ENCODE data around the gene TBL1Y. TPM values are rescaled to one million over a fixed set of nuclear protein-coding genes. Genes with fewer than 3 reads are reported as not detected.

Gene TBL1Y
- total RNA-seq, 1 donor from 2014 or later, result 0.64 TPM

DNA sequence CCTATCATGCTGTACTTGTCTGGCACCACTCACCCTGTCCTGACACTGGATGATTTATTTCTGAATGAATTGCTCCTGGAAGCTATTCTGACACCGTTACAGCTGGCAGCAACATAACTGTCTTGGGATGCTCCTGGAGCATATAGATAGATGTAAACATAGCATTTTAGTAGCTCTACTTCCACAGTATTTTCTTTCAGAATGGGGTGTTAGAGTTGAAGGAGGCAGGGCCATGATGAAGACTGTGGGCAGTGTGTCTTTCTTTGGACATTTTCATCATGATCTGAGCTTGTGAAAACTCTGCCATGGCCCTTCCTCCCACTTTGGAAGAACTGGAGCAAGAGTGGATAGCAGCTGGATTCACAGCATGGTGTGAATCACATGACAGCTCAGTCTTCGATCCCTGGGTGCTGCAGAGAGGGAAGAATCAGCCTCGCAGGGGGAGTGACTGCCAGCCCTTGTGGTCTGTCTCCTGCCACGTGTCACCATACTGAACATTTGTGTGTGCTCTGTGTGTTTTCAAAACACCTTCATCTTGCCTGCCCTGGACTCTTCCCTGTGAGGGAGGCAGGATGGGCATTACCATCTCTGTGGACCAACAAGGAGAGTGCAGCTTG, 61.9 kb downstream of the TBL1Y start:
- H3K4me2 ChIP-seq (ENCODE audit: low read length), result no peak overlapping the region
- H3K27ac Mint-ChIP-seq (ENCODE audit: unreplicated experiment), result no peak overlapping the region
- H3K4me3 ChIP-seq (ENCODE audit: insufficient read depth, low read depth, low read length), result no peak overlapping the region
- FAIRE-seq (no peak), DNase-seq (ENCODE audit: low read depth) (no peak)
- no peaks in the 10 kb centered on the region for H3K9me3 Mint-ChIP-seq (ENCODE audit: unreplicated experiment)
- H3K27me3 Mint-ChIP-seq (ENCODE audit: low read depth, unreplicated experiment), result no peaks in the 10 kb centered on the region
- no peaks in the 10 kb centered on the region for H4K20me1 ChIP-seq (ENCODE audit: insufficient read depth, low read length)
- TF ChIP-seq CTCF (IDR thresholded peaks at IDR 0.05; ENCODE audit: insufficient read depth, low read depth, low read length) (no peak), EZH2 (IDR thresholded peaks at IDR 0.05; ENCODE audit: insufficient read depth, low read length) (no peak)
- H3K4me1 Mint-ChIP-seq (ENCODE audit: low read depth, unreplicated experiment), result peaks cover 2% of the 10 kb centered on the region
- no peaks in the 10 kb centered on the region for H3K79me2 ChIP-seq (ENCODE audit: insufficient read depth, low read length)
- H3K4me1 ChIP-seq (ENCODE audit: insufficient read depth, low read length), result no peaks in the 10 kb centered on the region
- H3K9ac ChIP-seq (ENCODE audit: low read length), result no peak overlapping the region
- no peaks in the 10 kb centered on the region for H3K36me3 Mint-ChIP-seq (ENCODE audit: low read depth, unreplicated experiment)
- H3K9me3 ChIP-seq (ENCODE audit: insufficient read depth, low read depth, low read length), result no peaks in the 10 kb centered on the region
- H3K4me3 Mint-ChIP-seq (ENCODE audit: unreplicated experiment), result no peak overlapping the region
- H3K27ac ChIP-seq (ENCODE audit: low read depth, low read length), result no peak overlapping the region
- no peaks in the 10 kb centered on the region for H3K36me3 ChIP-seq (ENCODE audit: insufficient read depth, low read length)
- no peaks in the 10 kb centered on the region for H3K27me3 ChIP-seq (ENCODE audit: insufficient read depth, low read length)
- no peak overlapping the region for H2AFZ ChIP-seq (ENCODE audit: low read depth, low read length)

GRCh38 chrY:6974971-6975370, 64.5 kb downstream of the TBL1Y start:
- H4K20me1 ChIP-seq (ENCODE audit: insufficient read depth, low read length), result no peaks in the 10 kb centered on the region
- no peaks in the 10 kb centered on the region for H3K36me3 Mint-ChIP-seq (ENCODE audit: low read depth, unreplicated experiment)
- H3K4me2 ChIP-seq (ENCODE audit: low read length), result no peak overlapping the region
- H2AFZ ChIP-seq (ENCODE audit: low read depth, low read length), result no peak overlapping the region
- peaks cover 4% of the 10 kb centered on the region for H3K4me1 Mint-ChIP-seq (ENCODE audit: low read depth, unreplicated experiment)
- TF ChIP-seq EZH2 (IDR thresholded peaks at IDR 0.05; ENCODE audit: insufficient read depth, low read length) (no peak), CTCF (IDR thresholded peaks at IDR 0.05; ENCODE audit: insufficient read depth, low read depth, low read length) (no peak)
- H3K36me3 ChIP-seq (ENCODE audit: insufficient read depth, low read length), result no peaks in the 10 kb centered on the region
- H3K4me1 ChIP-seq (ENCODE audit: insufficient read depth, low read length), result no peaks in the 10 kb centered on the region
- FAIRE-seq (no peak), DNase-seq (ENCODE audit: low read depth) (no peak)
- no peaks in the 10 kb centered on the region for H3K79me2 ChIP-seq (ENCODE audit: insufficient read depth, low read length)
- H3K27ac ChIP-seq (ENCODE audit: low read depth, low read length), result no peak overlapping the region
- no peak overlapping the region for H3K4me3 Mint-ChIP-seq (ENCODE audit: unreplicated experiment)
- no peaks in the 10 kb centered on the region for H3K27me3 Mint-ChIP-seq (ENCODE audit: low read depth, unreplicated experiment)
- no peaks in the 10 kb centered on the region for H3K9me3 ChIP-seq (ENCODE audit: insufficient read depth, low read depth, low read length)
- H3K9ac ChIP-seq (ENCODE audit: low read length), result no peak overlapping the region
- H3K9me3 Mint-ChIP-seq (ENCODE audit: unreplicated experiment), result no peaks in the 10 kb centered on the region
- no peak overlapping the region for H3K27ac Mint-ChIP-seq (ENCODE audit: unreplicated experiment)
- no peak overlapping the region for H3K4me3 ChIP-seq (ENCODE audit: insufficient read depth, low read depth, low read length)
- H3K27me3 ChIP-seq (ENCODE audit: insufficient read depth, low read length), result no peaks in the 10 kb centered on the region

GRCh38 chrY:6977783-6978182, 67.3 kb downstream of the TBL1Y start:
- Histone ChIP-seq H3K36me3 (ENCODE audit: insufficient read depth, low read length) (no peaks in the 10 kb centered on the region), H3K9me3 (ENCODE audit: insufficient read depth, low read depth, low read length) (no peaks in the 10 kb centered on the region), H3K27me3 (ENCODE audit: insufficient read depth, low read length) (no peaks in the 10 kb centered on the region), H3K9ac (ENCODE audit: low read length) (no peak overlapping the region), H4K20me1 (ENCODE audit: insufficient read depth, low read length) (no peaks in the 10 kb centered on the region), H2AFZ (ENCODE audit: low read depth, low read length) (no peak overlapping the region), H3K4me1 (ENCODE audit: insufficient read depth, low read length) (no peaks in the 10 kb centered on the region), H3K4me2 (ENCODE audit: low read length) (no peak overlapping the region), H3K27ac (ENCODE audit: low read depth, low read length) (no peak overlapping the region), H3K79me2 (ENCODE audit: insufficient read depth, low read length) (no peaks in the 10 kb centered on the region), H3K4me3 (ENCODE audit: insufficient read depth, low read depth, low read length) (no peak overlapping the region)
- H3K36me3 Mint-ChIP-seq (ENCODE audit: low read depth, unreplicated experiment), result no peaks in the 10 kb centered on the region
- DNase-seq (ENCODE audit: low read depth), result no peak
- H3K27ac Mint-ChIP-seq (ENCODE audit: unreplicated experiment), result no peak overlapping the region
- TF ChIP-seq EZH2 (IDR thresholded peaks at IDR 0.05; ENCODE audit: insufficient read depth, low read length) (no peak), CTCF (IDR thresholded peaks at IDR 0.05; ENCODE audit: insufficient read depth, low read depth, low read length) (no peak)
- no peak for FAIRE-seq
- H3K27me3 Mint-ChIP-seq (ENCODE audit: low read depth, unreplicated experiment), result no peaks in the 10 kb centered on the region
- H3K4me3 Mint-ChIP-seq (ENCODE audit: unreplicated experiment), result no peak overlapping the region
- H3K4me1 Mint-ChIP-seq (ENCODE audit: low read depth, unreplicated experiment), result peaks cover 2% of the 10 kb centered on the region
- H3K9me3 Mint-ChIP-seq (ENCODE audit: unreplicated experiment), result peaks cover 1% of the 10 kb centered on the region

Data from astrocyte (in vitro differentiated cells and primary cell).